NCI-H1436 (cell line): Measurements from ENCODE around the gene WASF3.
"Not testable (repeated sequence)": the region's sequence is repeated elsewhere in the genome, so short reads cannot be mapped to it uniquely, and the experiment has no call there.

Source experiments
- DNase-seq: peaks from one replicate; lab custom pipeline; 2025; lab: John Stamatoyannopoulos, UW

The WASF3 gene

DNA sequence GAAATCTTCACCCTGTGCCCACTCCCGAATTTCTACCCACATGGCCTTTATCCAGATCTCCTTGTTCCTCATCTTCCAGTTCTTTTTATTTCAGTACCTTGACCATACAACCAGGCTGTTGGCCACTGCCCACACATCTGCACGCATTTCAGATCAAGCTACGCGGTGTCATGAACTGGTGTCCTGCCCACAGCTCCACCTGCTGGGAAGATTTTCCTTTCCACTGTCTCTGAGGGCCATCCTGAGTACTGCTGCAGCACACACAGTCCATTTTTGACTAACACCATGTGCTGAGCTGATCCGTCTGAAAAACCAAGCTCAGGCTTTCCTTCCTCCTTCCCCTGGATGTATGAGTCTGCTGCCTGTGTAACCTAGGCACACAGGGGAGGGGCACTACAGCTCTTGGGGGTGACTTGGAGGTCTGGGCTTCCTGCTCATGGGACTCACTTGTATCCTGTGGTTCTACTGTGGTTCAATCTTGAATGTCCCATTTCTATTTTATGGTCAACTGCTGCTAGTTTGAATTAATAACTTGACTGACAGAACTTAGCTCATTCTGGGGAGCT lies 71.9 kb downstream of the WASF3 start:
- no peak for DNase-seq

DNA sequence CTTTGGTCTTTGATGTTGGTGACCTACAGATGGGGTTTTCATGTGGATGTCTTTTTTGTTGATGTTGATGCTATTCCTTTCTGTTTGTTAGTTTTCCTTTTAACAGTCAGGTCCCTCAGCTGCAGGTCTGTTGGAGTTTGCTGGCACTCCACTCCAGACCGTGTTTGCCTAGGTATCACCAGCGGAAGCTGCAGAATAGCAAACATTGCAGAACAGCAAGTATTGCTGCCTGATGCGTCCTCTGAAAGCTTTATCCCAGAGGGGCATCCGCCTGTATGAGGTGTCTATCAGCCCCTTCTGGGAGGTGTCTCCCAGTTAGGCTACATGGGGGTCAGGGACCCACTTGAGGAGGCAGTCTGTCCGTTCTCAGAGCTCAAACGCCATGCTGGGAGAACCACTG lies 78.2 kb downstream of the WASF3 start:
- DNase-seq = not testable (repeated sequence)

DNA sequence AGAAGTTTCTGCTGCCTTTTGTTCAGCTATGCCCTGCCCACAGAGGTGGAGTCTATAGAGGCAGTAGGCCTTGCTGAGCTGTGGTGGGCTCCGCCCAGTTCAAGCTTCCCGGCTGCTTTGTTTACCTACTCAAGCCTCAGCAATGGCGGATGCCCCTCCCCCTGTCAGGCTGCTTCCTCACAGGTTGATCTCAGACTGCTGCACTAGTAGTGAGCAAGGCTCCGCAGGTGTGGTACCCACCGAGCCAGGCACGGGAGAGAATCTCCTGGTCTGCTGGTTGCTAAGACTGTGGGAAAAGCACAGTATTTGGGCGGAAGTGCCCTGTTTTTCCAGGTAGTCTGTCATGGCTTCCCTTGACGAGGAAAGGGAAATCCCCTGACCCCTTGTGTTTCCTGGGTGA lies 78.6 kb downstream of the WASF3 start:
- not testable (repeated sequence) for DNase-seq

DNA sequence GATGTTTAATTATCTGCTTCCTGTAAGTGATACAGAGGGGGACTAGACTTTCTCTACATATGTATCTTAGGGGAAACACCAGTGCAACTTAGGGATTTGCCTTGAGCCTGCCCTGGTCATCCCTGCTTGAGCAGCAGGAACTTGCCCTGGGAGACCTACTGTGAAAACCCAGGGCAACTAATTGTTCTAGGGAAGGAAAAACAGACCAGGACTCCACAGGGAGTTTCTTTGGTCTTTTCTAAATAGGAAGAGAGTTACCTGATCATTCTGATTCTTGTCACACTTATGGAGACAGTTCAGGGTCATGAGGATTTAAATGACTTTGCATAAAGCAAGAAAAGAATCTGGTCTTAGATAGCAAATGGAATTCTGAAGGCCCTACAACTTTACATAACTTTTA lies 89.1 kb downstream of the WASF3 start:
- no peak for DNase-seq

DNA sequence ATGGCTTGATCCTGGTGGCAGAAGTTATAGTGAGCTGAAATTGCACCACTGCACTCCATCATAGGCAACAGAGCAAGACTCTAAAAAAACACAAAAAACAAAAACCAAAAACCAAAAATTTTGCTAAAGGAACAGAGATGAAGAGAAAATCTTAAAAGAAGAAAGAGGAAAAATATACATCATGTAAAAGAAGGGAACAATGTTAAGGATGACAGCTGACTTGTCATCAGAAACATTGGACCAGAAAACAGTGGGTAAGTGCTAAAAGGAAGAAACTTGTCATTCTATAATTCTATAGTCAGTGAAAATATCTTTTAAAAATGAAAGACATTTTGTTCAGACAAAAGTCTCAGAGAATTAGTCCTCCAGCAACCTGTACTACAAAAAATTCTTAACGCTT lies 93.8 kb downstream of the WASF3 start:
- no peak for DNase-seq

DNA sequence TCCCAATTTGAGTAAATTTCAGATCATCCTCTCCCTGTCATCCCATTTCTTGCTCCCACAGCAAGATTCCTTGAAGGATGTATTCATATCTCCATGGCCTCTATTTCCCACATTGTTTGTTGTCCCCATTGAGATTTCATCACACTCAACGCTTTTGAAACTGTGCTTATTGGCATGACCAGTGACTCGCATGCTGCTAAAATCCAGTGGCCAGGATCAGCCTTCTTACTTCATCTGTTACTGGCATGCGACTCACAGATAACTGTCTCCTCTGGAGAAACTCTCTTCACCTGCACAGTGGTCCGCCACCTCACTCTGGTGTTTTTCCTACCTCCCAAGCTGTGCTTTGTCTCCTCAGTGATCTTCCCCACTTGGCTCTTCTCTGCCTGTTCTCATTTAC lies 95.8 kb downstream of the WASF3 start:
- DNase-seq = no peak

DNA sequence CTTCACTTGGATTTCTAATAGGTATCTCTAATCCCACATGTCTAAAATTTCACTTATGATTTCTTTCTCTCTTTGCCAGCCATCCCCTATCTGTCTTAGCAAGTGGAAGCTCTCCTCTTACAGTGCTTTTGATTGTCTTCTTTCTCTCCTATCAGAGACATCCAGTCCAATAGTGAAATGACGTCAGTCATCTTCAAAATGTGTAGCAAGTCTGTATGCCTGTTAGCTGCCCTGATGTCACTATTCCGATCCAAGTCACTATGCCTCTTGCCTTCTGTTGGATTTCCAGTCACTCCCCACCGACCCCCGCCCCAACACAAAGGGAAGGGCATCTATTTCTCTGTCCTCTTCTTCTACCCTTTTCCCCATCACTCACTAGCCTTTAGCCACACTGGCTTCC lies 96.4 kb downstream of the WASF3 start:
- DNase-seq = no peak

DNA sequence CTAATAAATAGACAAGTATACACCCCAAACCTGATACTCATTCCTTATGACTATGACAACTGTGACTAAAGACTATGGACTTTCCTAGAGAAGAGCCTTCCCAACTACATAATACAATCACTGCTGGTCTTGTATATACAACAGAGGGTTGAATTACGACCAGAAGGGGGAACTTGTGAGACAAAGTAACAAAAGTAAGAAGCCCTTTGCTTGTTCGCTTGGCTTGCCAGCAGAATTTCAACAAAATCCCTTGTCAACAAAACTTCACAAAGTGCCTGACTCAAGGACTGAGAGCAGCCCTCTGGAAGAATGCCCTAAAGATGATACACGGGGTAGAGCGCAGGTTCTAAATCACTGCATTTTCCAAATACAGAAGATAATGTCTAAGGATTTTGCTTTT lies 99.4 kb downstream of the WASF3 start:
- no peak for DNase-seq

DNA sequence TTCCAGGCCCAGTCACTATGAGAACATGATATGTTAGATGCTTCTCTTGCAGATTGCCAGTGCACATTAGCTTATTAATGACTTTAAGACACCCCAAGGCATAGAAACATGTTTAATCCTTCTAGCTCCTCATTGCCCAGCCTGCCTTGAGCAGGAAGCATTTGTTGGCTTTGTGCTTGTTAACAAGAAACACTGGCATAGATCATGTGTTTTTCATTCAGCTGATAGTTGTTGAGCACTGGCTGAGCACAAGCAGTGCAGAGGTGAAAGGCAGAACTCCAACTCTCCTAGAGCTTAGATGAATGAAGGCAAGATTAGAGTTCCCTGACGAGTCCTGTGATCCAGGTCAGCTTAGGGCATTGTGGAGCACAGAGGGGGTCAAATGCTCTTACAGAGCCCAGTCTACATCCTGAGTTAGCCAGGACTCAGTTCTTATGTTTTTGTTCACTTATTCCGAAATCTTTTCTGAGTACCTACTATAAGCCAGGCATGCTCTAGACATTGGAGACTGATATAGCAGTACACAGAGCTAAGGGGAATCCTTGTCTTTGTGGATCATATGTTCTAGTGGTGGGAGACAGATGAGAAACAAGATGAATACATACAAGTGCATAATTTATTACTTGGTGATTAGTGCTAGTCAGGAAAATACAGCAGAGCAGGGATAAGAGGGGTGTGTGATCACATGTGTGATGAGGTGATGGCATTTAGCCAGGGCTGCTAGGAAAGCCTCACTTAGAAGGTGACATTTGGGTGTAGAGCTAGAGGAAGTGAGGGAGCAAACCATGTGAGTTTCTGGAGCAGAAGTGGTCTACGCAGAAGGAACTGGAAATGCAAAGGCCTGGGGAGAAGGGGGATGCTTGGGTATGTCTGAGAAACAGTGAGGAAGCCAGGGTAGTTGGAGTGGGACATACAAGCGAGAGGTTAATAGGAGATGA lies 101.2 kb downstream of the WASF3 start:
- DNase-seq = no peak

DNA sequence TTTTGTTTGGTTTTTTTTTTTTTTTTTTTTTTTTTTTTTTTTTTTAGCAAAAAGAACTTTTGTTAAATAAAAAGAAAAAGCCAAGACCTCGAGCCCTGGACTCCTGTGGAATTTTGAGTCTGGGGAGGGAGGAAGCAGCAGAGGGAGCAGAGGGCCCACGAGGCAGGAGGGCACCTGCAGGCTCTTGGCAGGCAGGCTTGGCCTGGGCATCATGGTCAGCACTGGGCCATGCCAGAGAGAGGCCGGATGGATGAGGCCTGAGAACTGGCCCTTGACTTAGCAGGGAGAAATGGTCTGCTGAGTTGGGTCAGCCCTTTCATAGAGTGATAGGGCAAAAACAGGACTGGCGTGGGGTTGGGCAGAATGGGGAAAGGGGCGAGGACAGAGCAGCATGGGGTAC lies 102.7 kb downstream of the WASF3 start:
- no peak for DNase-seq

DNA sequence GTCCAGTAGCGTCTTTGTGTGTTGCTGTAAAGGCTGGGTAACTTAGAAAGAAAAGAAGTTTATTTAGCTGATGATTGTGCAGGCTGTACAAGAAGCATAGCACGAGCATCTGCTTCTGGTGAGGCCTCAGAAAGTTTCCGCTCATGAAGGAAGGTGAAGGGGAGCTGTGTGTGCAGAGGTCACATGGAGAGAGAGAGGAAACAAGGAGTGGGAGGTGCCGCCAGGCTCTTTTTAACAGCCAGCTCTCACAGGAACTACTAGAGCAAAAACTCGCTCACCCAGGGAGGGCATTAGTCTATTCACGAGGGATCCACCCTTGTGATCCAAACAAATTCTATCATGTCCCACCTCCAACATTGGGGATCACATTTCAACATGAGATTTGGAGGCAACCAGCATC lies 103.3 kb downstream of the WASF3 start:
- no peak for DNase-seq

DNA sequence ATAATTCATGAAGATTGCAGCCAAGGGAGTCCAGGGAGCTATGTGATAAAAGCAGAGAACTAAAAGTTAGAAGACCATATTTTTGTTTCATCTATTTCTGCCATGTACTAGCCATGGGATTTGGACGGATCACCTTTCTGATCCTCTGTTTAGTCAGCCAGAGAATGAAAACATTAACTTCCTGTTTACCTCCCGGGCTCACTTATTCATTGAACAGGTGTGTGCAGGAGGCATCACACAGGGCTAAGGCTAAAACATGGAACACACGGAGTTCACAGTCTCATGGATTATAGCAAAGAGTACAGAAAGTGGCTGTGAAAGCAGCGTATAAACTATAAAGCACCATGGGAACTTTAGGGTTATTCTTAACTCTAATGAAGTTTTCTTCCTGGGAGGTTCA lies 106.3 kb downstream of the WASF3 start:
- peak; percentile 30 for DNase-seq

DNA sequence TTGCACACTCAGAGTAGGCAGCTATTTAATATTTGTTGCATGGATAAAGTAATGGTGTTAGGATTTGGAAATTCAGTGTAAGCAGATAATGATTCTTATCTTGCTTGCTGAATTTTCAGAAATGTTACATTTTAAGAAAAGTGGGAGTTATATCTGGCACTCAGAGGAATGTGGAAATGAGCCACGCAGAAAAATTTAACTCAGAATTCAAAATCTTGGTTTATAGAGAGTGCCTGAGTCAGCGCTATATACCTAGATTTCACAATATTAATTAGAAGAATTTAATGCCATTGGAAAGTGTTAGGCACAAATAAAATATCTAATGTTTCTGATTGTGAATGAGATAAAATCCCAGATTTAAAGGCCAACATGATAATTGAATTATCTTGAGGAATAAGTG lies 106.8 kb downstream of the WASF3 start:
- no peak for DNase-seq

DNA sequence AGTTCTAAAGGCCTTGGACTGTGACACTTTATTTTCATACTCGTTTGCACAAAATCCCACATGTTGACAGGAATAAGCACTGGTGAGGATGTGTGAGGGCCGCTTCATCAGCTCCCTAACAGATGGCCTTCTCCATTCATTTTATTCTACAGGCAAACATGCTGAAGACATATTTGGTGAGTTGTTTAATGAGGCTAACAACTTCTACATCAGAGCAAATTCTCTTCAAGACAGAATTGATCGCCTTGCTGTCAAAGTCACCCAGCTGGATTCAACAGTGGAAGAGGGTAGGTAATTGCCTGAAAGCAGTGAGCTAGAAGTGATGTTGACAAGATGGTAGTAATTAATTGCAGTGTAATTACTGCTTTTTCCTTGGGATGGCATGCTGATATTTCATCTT lies 107.4 kb downstream of the WASF3 start:
- no peak for DNase-seq

DNA sequence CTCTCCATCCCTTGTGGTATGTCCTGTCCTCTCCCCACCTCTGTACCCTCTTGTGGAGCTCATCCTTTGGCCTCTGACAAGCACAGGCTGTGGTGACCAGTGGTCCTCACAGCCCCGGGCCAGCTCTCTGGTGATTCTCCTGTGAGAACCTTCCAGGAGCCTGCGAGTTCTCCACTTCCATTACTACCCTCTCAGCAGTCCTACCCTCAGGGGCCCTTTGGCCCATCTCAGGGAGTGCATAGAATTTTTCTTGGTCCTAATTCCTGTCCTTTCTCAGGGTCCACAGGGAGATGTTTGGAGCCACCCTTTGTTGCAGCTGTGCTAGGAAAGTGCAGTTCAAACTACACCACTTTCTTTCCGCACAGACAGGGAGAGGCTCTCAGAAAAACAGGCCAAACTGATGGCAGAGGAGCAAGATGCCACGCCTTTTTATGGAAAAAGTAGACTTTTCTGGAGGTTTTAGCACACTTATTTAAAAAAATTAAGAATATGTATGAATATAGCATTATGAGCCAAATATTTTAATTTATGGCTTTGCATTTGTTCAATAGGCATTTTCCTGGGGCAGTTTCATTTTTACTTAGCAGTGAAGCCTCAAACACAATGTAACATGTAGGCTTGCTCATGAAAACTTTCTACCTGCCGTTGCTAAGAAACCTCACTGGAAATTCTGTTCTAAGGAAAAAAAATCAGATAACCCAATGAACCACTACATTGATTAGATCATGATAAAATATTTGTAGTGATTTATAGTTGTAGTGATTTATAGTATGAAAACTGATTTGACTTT lies 111.1 kb downstream of the WASF3 start:
- no peak for DNase-seq

DNA sequence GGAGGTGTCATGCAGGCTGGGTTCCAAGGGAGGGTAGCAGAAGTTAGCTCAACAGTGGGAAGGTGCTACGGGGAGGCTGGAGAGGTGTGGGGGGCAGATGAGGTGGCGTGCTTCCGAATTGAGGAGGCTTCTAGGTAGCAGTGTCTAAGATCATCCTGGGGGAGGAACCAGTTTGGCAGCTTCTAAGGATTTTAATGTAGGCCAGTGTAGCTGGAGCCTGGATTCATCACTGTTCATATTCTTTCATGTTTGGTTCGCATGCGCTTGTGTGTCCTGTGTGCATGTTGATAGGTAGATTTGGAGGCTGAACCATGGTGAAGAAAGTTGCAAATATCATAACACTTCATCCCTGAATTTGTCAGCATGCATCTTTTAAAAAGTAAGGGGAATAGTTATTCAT lies 116.4 kb downstream of the WASF3 start:
- DNase-seq = no peak

DNA sequence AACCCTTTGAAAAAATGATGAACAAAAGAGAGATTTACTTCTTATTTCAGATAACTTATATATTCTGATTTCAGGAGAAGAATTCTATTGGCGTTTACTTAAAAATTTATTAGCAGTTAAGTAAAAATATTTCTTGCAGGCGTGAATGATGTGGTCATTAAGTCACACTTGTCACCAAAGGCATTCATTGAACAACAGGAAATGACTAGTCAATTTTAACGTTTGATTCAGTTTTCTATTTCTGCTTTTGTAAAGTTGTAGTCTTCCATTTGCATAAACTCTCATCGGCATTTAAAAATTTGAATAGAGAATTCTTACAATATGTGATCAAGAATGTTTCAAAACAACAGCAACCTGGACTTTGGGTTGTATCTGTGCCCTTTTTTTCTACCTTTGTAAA lies 119.7 kb downstream of the WASF3 start:
- DNase-seq = no peak

DNA sequence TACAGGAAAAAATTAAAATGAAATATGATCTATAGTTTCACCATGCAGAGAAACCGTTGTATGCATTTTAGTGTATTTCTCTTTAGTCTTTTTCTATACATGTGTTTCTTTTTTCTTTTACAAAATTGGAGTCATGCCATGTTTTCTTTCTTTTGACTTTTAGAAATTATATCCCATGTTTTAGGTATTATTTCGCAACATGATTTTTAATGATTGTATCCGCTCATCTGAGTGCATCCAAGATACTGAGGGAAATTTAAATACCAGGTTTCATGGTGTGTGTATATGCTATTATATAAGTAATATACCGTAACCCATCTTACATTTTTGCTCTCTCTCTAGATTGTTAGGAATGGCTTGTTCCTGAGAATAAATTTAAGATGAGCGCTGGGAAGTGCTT lies 120.8 kb downstream of the WASF3 start:
- no peak for DNase-seq

DNA sequence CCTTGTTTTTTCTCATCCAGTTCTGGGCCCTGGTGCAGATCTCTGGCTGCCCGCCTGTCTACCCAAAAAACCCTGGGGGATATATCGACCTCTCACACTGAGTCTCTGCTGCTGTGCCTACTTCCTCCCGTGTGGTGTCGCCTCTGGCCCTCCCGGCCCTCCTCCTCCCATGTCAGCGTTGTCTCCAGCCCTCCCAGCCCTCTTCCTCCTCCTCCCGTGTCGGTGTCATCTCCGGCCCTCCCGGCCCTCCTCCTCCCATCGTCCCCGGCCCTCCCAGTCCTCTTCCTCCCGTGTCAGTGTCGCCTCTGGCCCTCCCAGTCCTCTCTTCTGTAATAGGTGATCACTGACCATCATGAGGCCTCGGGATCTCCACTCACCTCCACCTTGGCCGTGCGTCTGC lies 121.3 kb downstream of the WASF3 start:
- no peak for DNase-seq

DNA sequence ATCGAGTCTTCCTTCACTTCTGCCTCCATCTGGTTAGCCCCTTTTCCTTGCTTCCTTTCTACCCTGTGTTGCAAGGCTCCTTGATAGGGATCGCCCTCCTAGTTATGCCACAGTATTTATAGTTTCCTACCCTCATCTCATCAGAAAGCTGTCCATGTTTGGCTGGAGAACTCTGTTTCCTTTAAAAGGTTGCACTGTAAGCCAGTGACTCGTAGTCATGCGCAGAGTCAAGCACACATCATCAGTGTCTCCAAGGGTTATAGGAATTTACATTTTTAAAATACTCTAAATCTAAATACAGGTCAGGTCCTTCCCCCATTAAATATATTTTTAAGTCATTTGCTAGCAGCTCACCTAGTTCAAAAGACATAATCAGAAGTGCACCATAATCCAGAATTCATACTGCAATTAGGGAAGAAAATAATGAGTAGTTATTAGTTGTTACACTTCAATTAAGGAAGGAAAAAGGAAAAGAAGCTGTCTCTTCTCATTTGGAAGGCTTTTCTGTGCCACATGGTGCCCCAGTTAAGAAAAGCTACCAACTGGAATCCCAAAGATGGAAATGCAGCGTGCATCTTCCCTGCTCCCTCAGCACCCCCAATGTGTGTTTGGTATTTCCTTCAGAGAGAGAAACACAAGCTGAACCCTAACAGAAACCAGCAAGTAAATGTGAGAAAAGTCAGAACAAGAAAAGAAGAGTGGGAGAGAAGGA lies 122.1 kb downstream of the WASF3 start:
- no peak for DNase-seq

DNA sequence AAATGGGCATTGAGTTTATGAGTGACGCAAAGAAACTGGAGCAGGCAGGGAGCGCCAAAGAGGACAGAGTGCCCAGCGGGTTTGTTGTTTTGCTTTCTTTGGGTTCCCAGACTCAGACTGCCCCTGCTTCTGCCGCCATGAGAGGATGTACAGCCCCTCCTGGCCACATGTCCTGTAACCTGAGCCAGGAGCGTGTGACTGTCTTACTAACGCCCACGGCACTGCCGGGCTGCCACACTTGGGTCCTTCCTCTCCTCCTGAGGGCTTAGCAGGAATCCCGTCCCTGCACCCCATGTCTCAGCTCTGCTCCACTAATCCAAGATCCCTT lies 122.6 kb downstream of the WASF3 start:
- no peak for DNase-seq

DNA sequence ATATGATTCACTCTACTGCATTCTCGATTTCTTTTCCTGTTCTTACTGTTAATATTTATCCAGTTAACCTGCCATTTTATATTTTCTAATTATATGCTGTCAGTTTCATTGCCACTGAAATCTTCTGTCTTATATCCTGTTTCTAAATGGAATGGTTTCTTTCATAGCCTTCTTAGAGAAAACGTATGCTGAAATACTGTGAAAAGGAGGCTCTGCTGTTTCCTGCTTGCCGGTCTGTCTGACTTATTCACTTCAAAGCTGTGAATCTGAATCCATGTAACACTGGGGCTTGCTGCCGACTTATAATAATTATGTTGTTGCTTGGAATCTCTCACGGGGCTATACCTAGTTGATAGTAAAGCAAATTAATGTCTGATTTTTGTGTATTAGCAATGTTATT lies 123.1 kb downstream of the WASF3 start:
- no peak for DNase-seq

DNA sequence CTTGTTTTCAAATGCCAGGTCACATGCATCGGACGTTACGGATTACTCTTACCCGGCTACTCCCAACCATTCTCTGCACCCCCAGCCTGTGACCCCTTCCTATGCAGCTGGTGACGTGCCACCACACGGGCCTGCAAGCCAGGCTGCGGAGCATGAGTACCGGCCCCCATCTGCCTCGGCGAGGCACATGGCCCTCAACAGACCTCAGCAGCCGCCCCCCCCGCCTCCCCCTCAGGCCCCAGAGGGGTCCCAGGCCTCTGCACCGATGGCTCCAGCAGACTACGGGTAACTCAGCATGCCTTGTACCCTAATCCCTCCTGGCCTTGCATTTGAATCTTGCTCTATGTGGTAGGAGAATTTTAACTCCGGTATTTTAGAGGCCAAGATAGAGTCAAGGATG lies 123.6 kb downstream of the WASF3 start:
- DNase-seq = no peak
